ELR (cell line): ENCODE data around the gene ZBTB46.

Experiments used
- DNase-seq: peaks from one replicate; pipeline ENCODE4 v3.0.0-alpha.2; 2015; ENCODE audit warnings: low read depth

The ZBTB46 gene

GRCh38 chr20:63767886-63768285 is 63.2 kb downstream of the ZBTB46 start:
- DNase-seq = no peak

DNA sequence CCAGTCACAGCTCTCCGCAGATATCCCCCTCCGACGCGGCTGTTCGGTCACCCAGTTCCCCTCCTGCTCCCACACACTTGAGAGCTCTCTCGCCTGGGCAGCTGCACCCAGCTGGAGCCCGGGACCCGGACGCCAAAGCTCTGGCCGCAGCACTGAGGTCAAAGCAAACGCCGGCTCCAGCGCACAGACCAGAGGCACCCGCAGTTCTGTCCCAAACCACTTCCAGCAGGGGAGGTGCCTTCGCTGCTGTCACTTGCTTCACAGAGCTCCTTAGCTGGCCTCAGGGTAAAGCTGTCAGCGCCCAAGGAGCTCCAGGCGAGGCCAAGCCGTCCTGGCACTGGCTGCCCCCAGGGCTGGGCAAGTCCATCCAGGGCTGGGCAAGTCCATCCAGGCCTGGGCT is 63.6 kb downstream of the ZBTB46 start:
- DNase-seq = no peak

- DNase-seq = no peak
These were observed 64.2 kb downstream of the ZBTB46 start for GRCh38 chr20:63766695-63767426.

DNA sequence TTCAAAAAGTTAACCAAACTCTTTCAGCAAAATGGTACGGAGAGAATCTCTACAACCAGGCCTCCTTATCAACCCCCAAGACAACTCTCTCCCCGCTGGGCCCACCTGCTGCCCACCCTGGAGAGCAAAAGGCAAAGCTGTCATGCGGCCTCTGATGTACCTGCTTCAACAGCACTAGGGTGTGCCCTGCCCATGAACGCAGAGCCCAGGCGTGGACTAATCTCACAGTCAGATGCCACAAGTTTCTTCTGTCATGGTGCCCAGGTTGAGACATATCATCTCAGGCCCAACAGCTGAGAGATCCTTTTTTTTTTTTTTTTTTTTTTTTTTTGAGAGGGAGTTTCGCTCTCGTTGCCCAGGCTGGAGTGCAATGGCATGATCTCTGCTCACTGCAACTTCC is 65.2 kb downstream of the ZBTB46 start:
- DNase-seq = no peak

GRCh38 chr20:63765082-63765873 is 65.8 kb downstream of the ZBTB46 start:
- no peak for DNase-seq

- no peak for DNase-seq
These were observed 71.6 kb downstream of the ZBTB46 start for GRCh38 chr20:63759377-63759901.

- DNase-seq = no peak
These were observed 72.9 kb downstream of the ZBTB46 start for GRCh38 chr20:63758152-63758551.

- DNase-seq = no peak
These were observed 74.4 kb downstream of the ZBTB46 start for GRCh38 chr20:63756648-63756991.

- no peak for DNase-seq
These were observed 75.0 kb downstream of the ZBTB46 start for GRCh38 chr20:63755933-63756647.

DNA sequence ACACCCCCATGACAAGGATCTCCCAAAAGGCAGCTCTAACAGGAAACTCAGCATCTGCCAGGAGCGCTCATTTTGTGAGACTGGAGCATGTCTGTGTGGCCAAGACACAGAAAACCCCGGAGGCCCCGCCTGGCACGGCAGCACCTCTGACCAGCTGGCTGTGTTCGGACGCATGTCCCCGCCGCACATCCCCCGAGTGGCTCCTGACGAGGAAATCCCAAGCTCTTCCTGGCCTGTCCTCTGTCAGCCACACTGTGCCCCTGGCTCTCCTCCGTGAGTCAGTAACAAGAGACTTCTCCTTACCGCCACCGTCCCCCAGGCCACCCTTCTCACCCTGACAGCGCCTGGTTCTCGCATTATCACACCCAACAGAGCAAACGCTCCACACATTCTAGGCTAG is 77.1 kb downstream of the ZBTB46 start:
- no peak for DNase-seq

DNA sequence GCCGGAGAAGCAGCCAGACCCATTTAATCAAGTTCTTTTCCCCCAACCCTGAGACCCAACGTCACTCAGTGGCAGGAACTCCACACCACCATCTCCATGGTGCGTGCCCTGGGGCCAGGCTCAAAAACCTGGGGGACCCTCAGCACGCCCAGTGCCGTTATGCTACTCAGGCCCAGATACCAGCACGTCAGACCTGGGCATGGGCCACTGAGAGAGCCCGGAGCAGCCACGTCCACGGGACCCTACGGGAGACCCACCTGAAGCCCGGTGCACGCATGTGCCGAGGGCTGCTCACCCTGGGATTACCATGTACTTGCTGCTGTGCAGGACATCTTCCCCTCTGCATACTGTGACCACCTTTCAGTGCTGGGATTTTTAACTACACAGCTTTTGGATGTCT is 77.7 kb downstream of the ZBTB46 start:
- DNase-seq = no peak

GRCh38 chr20:63752411-63753101 is 78.5 kb downstream of the ZBTB46 start:
- no peak for DNase-seq

DNA sequence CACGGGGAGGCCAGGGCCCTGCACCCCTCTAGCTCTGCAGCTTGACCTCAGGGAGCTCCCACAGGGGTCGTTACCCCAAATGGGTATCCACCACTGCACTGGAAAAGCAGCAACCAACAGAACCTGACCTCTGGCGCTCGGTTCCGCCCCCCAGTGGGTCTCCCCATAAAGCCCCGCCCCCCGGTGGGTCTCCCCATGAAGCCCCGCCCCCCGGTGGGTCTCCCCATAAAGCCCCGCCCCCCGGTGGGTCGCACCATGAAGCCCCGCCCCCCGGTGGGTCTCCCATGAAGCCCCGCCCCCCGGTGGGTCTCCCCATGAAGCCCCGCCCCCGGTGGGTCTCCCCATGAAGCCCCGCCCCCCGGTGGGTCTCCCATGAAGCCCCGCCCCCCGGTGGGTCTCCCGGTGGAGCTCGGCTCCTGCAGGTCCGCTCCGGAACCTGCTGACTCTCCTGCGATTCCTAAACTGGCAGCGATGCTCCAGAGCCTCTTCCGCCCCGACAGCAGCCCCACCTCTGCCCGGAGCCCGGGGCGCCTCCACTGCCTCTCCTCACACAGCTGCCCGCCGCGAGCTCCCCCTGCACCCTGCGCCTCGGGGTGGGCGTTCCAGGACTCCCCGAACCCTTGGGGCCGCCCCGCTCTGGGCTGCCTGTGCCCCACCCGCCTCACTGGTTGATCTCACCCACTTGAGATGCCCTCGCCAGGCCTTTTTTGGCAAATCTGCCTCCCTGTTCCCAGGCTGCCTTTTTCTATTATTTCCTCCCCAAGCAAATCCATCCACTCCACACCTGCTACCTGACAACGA is 79.4 kb downstream of the ZBTB46 start:
- no peak for DNase-seq

GRCh38 chr20:63750807-63751470 is 80.1 kb downstream of the ZBTB46 start:
- DNase-seq = no peak

DNA sequence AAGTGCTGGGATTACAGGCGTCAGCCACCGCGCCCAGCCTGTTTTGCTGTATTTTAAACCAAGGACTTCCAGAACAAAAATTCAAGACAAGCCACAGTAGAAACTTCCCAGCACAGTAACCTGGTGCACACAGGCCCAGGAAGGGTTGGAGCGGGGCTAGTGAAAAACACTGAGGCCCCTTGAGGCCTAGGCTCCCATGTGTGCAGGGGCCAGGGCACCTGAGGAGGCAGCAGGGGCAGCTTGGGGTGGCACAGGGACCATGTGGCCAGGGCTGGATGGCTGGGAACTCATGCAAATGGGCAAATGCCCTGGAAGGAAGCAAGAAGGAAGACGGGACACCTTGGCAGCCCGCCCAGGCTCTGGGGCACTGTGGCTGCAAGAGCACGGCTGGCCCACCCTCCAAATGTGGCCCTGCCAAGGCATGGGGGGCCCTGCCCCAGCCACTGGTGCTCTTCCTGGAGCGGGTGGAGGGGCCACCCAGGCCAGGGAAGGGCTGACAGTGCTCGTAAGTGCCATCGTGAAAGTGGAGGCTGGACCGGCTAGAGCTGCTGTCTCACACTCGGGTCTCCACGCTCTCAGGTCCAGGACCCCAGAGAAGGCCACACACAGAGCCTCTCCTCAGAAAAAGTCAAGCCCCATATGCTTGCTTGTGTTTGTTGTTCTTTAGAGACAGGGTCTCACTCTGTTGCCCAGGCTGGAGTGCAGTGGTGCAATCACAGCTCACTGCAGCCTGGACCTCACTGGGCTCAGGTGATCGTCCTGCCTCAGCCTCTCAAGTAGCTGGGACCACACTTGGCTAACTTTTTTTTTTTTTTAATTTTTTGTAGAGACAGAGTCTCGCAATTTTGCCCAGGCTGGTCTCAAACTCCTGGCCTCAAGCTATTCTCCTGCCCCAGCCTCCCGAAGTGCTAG is 81.2 kb downstream of the ZBTB46 start:
- no peak for DNase-seq

- DNase-seq = no peak
These were observed 82.2 kb downstream of the ZBTB46 start for GRCh38 chr20:63748934-63749270.

GRCh38 chr20:63748070-63748933 is 82.8 kb downstream of the ZBTB46 start:
- no peak for DNase-seq

DNA sequence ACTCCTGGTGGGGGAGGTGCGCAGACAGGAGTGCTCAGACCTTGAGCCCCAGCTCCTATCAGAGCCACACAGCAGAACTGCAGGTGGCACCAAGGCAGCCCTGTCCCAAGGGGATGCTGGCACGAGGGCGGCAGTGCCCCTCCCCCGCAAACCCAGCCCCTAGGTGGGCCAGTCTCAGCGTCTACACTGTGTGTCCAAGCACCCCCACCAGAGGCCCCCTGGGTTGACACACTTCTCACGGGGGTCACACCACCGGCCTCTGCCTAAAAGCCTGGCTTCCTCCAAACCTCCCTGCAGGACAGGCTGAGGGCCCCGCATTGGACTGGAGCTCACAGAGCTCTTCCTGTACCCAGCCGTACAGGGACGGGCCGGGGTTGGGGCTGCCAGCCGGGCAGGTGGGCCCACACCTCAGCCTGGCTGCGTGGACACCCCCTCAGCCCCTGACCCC is 83.4 kb downstream of the ZBTB46 start:
- DNase-seq = no peak
